ENCODE measurements around the gene SPACA6. TPM values are rescaled to one million over a fixed set of nuclear protein-coding genes. Genes with fewer than 3 reads are reported as not detected.

SPACA6 gene
- total and polyA plus RNA-seq, 2 of the 8 experiments (the other 6 are each of a cell fraction or from before 2014, with no cell fraction given) = 7.1 to 7.5 TPM

DNA sequence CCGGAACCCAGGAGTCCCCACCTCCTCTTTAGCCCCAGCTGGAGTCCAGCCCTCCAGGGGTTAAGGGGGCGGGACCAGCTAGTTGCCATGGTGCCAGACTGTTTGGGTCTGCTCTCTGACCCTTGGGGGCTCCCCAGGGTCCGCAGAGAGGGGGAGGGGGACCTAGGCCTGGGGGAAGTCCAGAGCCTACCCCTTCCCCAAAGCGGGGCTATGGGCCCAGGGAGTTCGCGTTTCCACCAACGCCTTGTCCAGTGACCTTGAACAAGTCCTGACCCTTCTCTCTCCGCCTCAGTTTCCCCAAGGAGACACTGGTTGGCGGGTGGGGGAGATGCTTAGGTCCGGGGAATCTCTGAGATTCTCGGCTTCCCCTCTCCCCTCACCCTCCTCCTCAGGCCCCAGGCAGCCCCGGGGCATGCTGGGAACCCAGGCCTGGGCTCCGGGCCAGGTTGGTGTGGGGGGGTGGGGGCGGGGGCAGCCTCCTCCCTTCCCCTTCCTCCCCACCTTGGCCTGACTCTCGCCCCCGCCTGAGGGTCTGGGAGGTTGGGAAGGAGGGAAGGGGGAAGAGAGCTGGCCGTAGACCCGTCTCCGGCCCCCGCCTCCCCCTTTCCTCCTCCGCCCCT, 2.6 kb upstream of the SPACA6 start:
- Histone ChIP-seq H3K4me1 (replicated peaks in 1 of 4; ENCODE audit: control insufficient read depth in 3 of 4, insufficient read depth in 4 of 4, low read length in 3 of 4) (peaks cover 0 to 18% (median 11%) of the 10 kb centered on the region in 4 experiments; a peak in 5 of 7 replicates), H2BK12ac (ENCODE audit: low read depth, low read length) (peak overlapping the region; percentile 90; the same call in 1 of the 2 replicates), H3K27me3 (replicated peaks in 1 of 4; ENCODE audit: control insufficient read depth in 3 of 4, extremely low read depth in 1 of 4, insufficient read depth in 3 of 4, low read length in 3 of 4) (no peaks in the 10 kb centered on the region), H2AK5ac (ENCODE audit: low read depth, low read length) (no peak overlapping the region), H2AFZ (ENCODE audit: low read length) (no peak overlapping the region), H3K56ac (replicated peaks; ENCODE audit: insufficient read length, low read depth, low read length) (peak overlapping the region; percentile 19), H3K23me2 (ENCODE audit: low read depth, low read length) (peaks cover 23% of the 10 kb centered on the region), H3K18ac (ENCODE audit: extremely low read depth, low read length) (peak overlapping the region; percentile 87), H3K4ac (replicated peaks; ENCODE audit: insufficient read length, low read depth, low read length) (no peak overlapping the region), H3K79me1 (ENCODE audit: low read depth, low read length) (peaks cover 11% of the 10 kb centered on the region), H3K23ac (ENCODE audit: insufficient read length) (no peak overlapping the region), H4K8ac (ENCODE audit: extremely low read depth, insufficient read depth, low read length) (peak overlapping the region; percentile 9; the same call in 1 of the 2 replicates), H3K4me2 (ENCODE audit: insufficient read depth in 1 of 2, low read depth in 2 of 2, low read length in 2 of 2) (peak overlapping the region; percentile 73 to 97), H3K4me3 (ENCODE audit: extremely low read depth in 1 of 4, insufficient read depth in 2 of 4, low read depth in 3 of 4, low read length in 4 of 4) (peak overlapping the region; percentile 64 to 75 (median 66)), H3K79me2 (ENCODE audit: control insufficient read depth in 1 of 2, insufficient read depth in 2 of 2, low read length in 2 of 2) (peaks cover 0 to 12% of the 10 kb centered on the region in 2 experiments; a peak in 2 of 4 replicates), H4K5ac (ENCODE audit: insufficient read length, low read depth, low read length) (peak overlapping the region; percentile 45), H3K9me3 (ENCODE audit: insufficient read depth in 2 of 2, low read depth in 1 of 2, low read length in 1 of 2) (peaks cover 0 to 2% of the 10 kb centered on the region in 2 experiments; a peak in 1 of 4 replicates), H2BK120ac (replicated peaks; ENCODE audit: low read depth, low read length) (no peak overlapping the region), H3K9ac (replicated peaks in 1 of 4; ENCODE audit: extremely low read depth in 1 of 4, low read depth in 3 of 4, low read length in 3 of 4) (no peak overlapping the region; a peak in 1 of 7 replicates), H2BK15ac (ENCODE audit: low read length) (no peak overlapping the region), H2BK20ac (ENCODE audit: low read length) (no peak overlapping the region), H4K20me1 (replicated peaks in 1 of 2; ENCODE audit: control insufficient read depth in 1 of 2, insufficient read depth in 2 of 2, low read length in 2 of 2) (peaks cover 0 to 4% of the 10 kb centered on the region in 2 experiments), H3K27ac (ENCODE audit: low read depth, low read length) (0 out of 2 replicates have a peak overlapping the region, but pooled peaks have one; percentile 3), H3K36me3 (ENCODE audit: control insufficient read depth in 2 of 4, insufficient read depth in 4 of 4, low read length in 3 of 4) (no peaks in the 10 kb centered on the region), H3K14ac (ENCODE audit: insufficient read length) (no peak overlapping the region), H2BK5ac (ENCODE audit: low read depth, low read length) (peak overlapping the region; percentile 91; the same call in 1 of the 2 replicates), H4K91ac (replicated peaks; ENCODE audit: insufficient read length, low read length) (peak overlapping the region; percentile 75)
- no peak for FAIRE-seq
- CTCF ChIA-PET (ENCODE audit: partially characterized antibody) = interaction anchor here (0.7 kb wide), 1 partner anchor 578 kb away, joined by 4 read pairs; no protein-coding TSS in a partner anchor
- DNase-seq (ENCODE audit: low read depth in 1 of 2, low spot score in 2 of 2) = peak in 1 of 2 experiments; percentile 84
- POLR2A ChIA-PET (ENCODE audit: partially characterized antibody) = interaction anchor here (0.6 to 4.2 kb wide), 4 partner anchors 12 to 801 kb away, joined by 3 to 28 read pairs (median 3); no protein-coding TSS in a partner anchor
- WGBS, 2 experiments (ENCODE audit: extremely low coverage in 1 of 2, insufficient coverage in 1 of 2, insufficient read length in 1 of 2, insufficient replicate concordance in 2 of 2, low coverage in 1 of 2, low lambda C conversion rate in 2 of 2, missing lambda C conversion rate in 1 of 2) = 6% methylated on average over 3 of the region's 21 CpGs; no CpG with 5 or more reads in 1 of the 2 experiments
- no peak for TF ChIP-seq SP4 (IDR thresholded peaks at IDR 0.05; ENCODE audit: low read length)
- TF ChIP-seq EZH2 (IDR thresholded peaks at IDR 0.05; ENCODE audit: low read depth, low read length, severe bottlenecking) = no peak
- TF ChIP-seq SAP30 (IDR thresholded peaks at IDR 0.05; ENCODE audit: insufficient read depth, insufficient replicate concordance, low read length) = no peak
- TF ChIP-seq RXRA (IDR thresholded peaks at IDR 0.05; ENCODE audit: insufficient read depth, low read depth, low read length) = 0 out of 2 replicates have a peak, but pooled peaks have one; percentile 36
- no peak for TF ChIP-seq CBX5 (IDR thresholded peaks at IDR 0.05; ENCODE audit: low read depth, low read length)
- peak in 1 of 2 experiments; percentile 73; a peak in 2 of 4 replicates for TF ChIP-seq HDAC2 (IDR thresholded peaks at IDR 0.05; ENCODE audit: borderline replicate concordance in 1 of 2, low read depth in 2 of 2, low read length in 2 of 2)
- TF ChIP-seq SIN3A (conservative IDR thresholded peaks at IDR 0.05 in 1 of 2, IDR thresholded peaks at IDR 0.05 in 1 of 2; ENCODE audit: low read depth in 1 of 2, low read length in 2 of 2) = 0 out of 4 replicates have a peak, but pooled peaks of 1 of the 2 experiments have one; percentile 12
- no peak for TF ChIP-seq POLR2AphosphoS5 (IDR thresholded peaks at IDR 0.05; ENCODE audit: low read depth, low read length)
- TF ChIP-seq RBBP5 (IDR thresholded peaks at IDR 0.05; ENCODE audit: borderline replicate concordance, low read depth, low read length) = 0 out of 2 replicates have a peak, but pooled peaks have one; percentile 37
- peak; percentile 21 for TF ChIP-seq ASH2L (IDR thresholded peaks at IDR 0.05; ENCODE audit: low read length)
